Right renal cortex interstitium (tissue), 3 donors: ENCODE results near the gene ARSJ. TPM values are rescaled to one million over a fixed set of nuclear protein-coding genes. Genes with fewer than 3 reads are reported as not detected.
A peak's percentile ranks its signal among the peaks of the same experiment; 100 is the strongest.
"Not testable (repeated sequence)": the region's sequence is repeated elsewhere in the genome, so short reads cannot be mapped to it uniquely, and the experiment has no call there.

Experiments
- DNase-seq, 3 donors: peaks; one replicate each; pipeline ENCODE4 v3.0.0-alpha.2; 2013; ENCODE audit warnings: low read depth in 3 of 3, low spot score in 2 of 3
- polyA plus RNA-seq, 3 donors: library from polyadenylated mRNA; unstranded; fragments of 120-200 nt; gene quantifications; one replicate each; pipeline ENCODE4 v1.2.1, GENCODE V29; 2013; ENCODE audit not compliant: insufficient read length in 3 of 3

Gene ARSJ
- polyA plus RNA-seq, 3 donors, result 14.9 to 18.5 (median 16.1) TPM

- DNase-seq, result no peak
These were observed 19.9 kb downstream of the ARSJ start for GRCh38 chr4:113959539-113959937.

- DNase-seq, result no peak
These were observed 20.5 kb downstream of the ARSJ start for GRCh38 chr4:113958766-113959538.

GRCh38 chr4:113957956-113958355 is 21.5 kb downstream of the ARSJ start:
- no peak for DNase-seq

GRCh38 chr4:113955948-113956347 is 23.5 kb downstream of the ARSJ start:
- no peak for DNase-seq

GRCh38 chr4:113955411-113955810 is 24.0 kb downstream of the ARSJ start:
- no peak for DNase-seq

GRCh38 chr4:113953888-113954287 is 25.6 kb downstream of the ARSJ start:
- no peak for DNase-seq

- DNase-seq, result peak in 2 of 3 donors; percentile 18 to 19
These were observed 26.9 kb downstream of the ARSJ start for GRCh38 chr4:113952452-113953029.

GRCh38 chr4:113951263-113951662 is 28.2 kb downstream of the ARSJ start:
- DNase-seq, result no peak

- no peak for DNase-seq
These were observed 29.2 kb downstream of the ARSJ start for GRCh38 chr4:113950207-113950606.

GRCh38 chr4:113947484-113947883 is 32.0 kb downstream of the ARSJ start:
- no peak for DNase-seq

GRCh38 chr4:113945906-113946305 is 33.5 kb downstream of the ARSJ start:
- no peak for DNase-seq

- DNase-seq, result no peak
These were observed 35.6 kb downstream of the ARSJ start for GRCh38 chr4:113943863-113944262.

GRCh38 chr4:113943085-113943484 is 36.4 kb downstream of the ARSJ start:
- DNase-seq, result no peak

GRCh38 chr4:113941836-113942235 is 37.6 kb downstream of the ARSJ start:
- DNase-seq, result no peak

GRCh38 chr4:113940103-113940502 is 39.3 kb downstream of the ARSJ start:
- DNase-seq, result not testable (repeated sequence)

GRCh38 chr4:113935190-113935589 is 44.3 kb downstream of the ARSJ start:
- DNase-seq, result no peak

- not testable (repeated sequence) for DNase-seq
These were observed 54.7 kb downstream of the ARSJ start for GRCh38 chr4:113924706-113925105.

GRCh38 chr4:113921089-113921794 is 58.2 kb downstream of the ARSJ start:
- no peak for DNase-seq

- DNase-seq, result no peak
These were observed 59.8 kb downstream of the ARSJ start for GRCh38 chr4:113919611-113920010.

GRCh38 chr4:113919145-113919544 is 60.3 kb downstream of the ARSJ start:
- no peak for DNase-seq

GRCh38 chr4:113908829-113909228 is 70.6 kb downstream of the ARSJ start:
- no peak for DNase-seq

- DNase-seq, result no peak
These were observed 71.9 kb downstream of the ARSJ start for GRCh38 chr4:113907559-113907958.
